ENCODE results near the gene LAMTOR3. TPM values are rescaled to one million over a fixed set of nuclear protein-coding genes. Genes with fewer than 3 reads are reported as not detected.

Gene LAMTOR3
- total RNA-seq, 1 donor from 2014 or later = 47.1 TPM

GRCh38 chr4:99863804-99864203 is 30.4 kb downstream of the LAMTOR3 start:
- H3K36me3 Mint-ChIP-seq = no peaks in the 10 kb centered on the region
- H3K9me3 Mint-ChIP-seq = no peaks in the 10 kb centered on the region
- no peak overlapping the region for H3K4me3 Mint-ChIP-seq
- no peaks in the 10 kb centered on the region for H3K27me3 Mint-ChIP-seq
- DNase-seq (ENCODE audit: extremely low spot score, unreplicated experiment) = no peak
- peaks cover 5% of the 10 kb centered on the region for H3K4me1 Mint-ChIP-seq (ENCODE audit: unreplicated experiment)
- TF ChIP-seq CTCF (conservative IDR thresholded peaks at IDR 0.05) = no peak
- no peak overlapping the region for H3K27ac Mint-ChIP-seq

- no peak for DNase-seq (ENCODE audit: extremely low spot score, unreplicated experiment)
- no peaks in the 10 kb centered on the region for H3K4me1 Mint-ChIP-seq (ENCODE audit: unreplicated experiment)
- H3K36me3 Mint-ChIP-seq = no peaks in the 10 kb centered on the region
- no peak overlapping the region for H3K4me3 Mint-ChIP-seq
- no peaks in the 10 kb centered on the region for H3K27me3 Mint-ChIP-seq
- TF ChIP-seq CTCF (conservative IDR thresholded peaks at IDR 0.05) = no peak
- H3K27ac Mint-ChIP-seq = peak overlapping the region; percentile 58
- no peaks in the 10 kb centered on the region for H3K9me3 Mint-ChIP-seq
These were observed 32.9 kb downstream of the LAMTOR3 start for GRCh38 chr4:99861120-99861905.

GRCh38 chr4:99860521-99860920 is 33.7 kb downstream of the LAMTOR3 start:
- Mint-ChIP-seq H3K27me3 (no peaks in the 10 kb centered on the region), H3K27ac (no peak overlapping the region), H3K4me3 (no peak overlapping the region)

GRCh38 chr4:99859618-99860017 is 34.6 kb downstream of the LAMTOR3 start:
- peak overlapping the region; percentile 63 for H3K27ac Mint-ChIP-seq
- no peaks in the 10 kb centered on the region for H3K36me3 Mint-ChIP-seq
- no peaks in the 10 kb centered on the region for H3K4me1 Mint-ChIP-seq (ENCODE audit: unreplicated experiment)
- no peaks in the 10 kb centered on the region for H3K27me3 Mint-ChIP-seq
- no peak for TF ChIP-seq CTCF (conservative IDR thresholded peaks at IDR 0.05)
- H3K4me3 Mint-ChIP-seq = no peak overlapping the region
- DNase-seq (ENCODE audit: extremely low spot score, unreplicated experiment) = no peak
- H3K9me3 Mint-ChIP-seq = no peaks in the 10 kb centered on the region

More at GRCh38 chr4:99860521-99860920, 33.7 kb downstream of the LAMTOR3 start:
- Mint-ChIP-seq H3K9me3 (no peaks in the 10 kb centered on the region), H3K4me1 (ENCODE audit: unreplicated experiment) (no peaks in the 10 kb centered on the region), H3K36me3 (no peaks in the 10 kb centered on the region)
- no peak for TF ChIP-seq CTCF (conservative IDR thresholded peaks at IDR 0.05)
- no peak for DNase-seq (ENCODE audit: extremely low spot score, unreplicated experiment)

GRCh38 chr4:99857307-99857706 is 36.9 kb downstream of the LAMTOR3 start:
- no peak overlapping the region for H3K27ac Mint-ChIP-seq
- no peak overlapping the region for H3K4me3 Mint-ChIP-seq
- no peak for TF ChIP-seq CTCF (conservative IDR thresholded peaks at IDR 0.05)
- no peaks in the 10 kb centered on the region for H3K9me3 Mint-ChIP-seq
- H3K36me3 Mint-ChIP-seq = no peaks in the 10 kb centered on the region
- no peak for DNase-seq (ENCODE audit: extremely low spot score, unreplicated experiment)
- H3K4me1 Mint-ChIP-seq (ENCODE audit: unreplicated experiment) = no peaks in the 10 kb centered on the region
- no peaks in the 10 kb centered on the region for H3K27me3 Mint-ChIP-seq

Data from type B pancreatic cell (in vitro differentiated cells).